HG02840 (cell line): ENCODE results near the gene IL6R.

Source experiments
- ATAC-seq: cut with Tn5 transposase; IDR thresholded peaks from one replicate; pipeline ENCODE4 v1.9.1; 2021; ENCODE audit warnings: mild to moderate bottlenecking, moderate library complexity, moderate number of reproducible peaks; ENCODE audit not compliant: unreplicated experiment, low FRiP score

The IL6R gene

DNA sequence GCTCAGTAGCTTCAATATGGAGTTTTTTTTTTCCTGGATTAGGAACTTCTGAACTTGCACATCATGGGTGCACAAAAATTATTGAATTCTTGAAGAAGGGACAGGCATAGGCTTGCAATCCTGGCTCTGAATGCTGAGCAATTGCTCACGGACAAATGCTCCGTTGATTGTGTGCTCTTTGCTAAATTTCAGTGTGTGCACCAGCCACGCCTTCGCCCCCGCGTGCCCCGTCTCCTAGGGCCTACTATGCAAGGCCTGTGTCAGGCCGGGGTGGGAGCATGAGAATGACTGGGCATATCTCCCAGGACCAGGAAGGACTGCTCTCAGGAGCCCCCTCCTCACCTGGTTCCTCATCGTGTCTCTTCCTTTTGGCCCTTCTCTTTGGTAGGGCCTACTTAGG is 17.4 kb downstream of the IL6R start:
- ATAC-seq: no peak

DNA sequence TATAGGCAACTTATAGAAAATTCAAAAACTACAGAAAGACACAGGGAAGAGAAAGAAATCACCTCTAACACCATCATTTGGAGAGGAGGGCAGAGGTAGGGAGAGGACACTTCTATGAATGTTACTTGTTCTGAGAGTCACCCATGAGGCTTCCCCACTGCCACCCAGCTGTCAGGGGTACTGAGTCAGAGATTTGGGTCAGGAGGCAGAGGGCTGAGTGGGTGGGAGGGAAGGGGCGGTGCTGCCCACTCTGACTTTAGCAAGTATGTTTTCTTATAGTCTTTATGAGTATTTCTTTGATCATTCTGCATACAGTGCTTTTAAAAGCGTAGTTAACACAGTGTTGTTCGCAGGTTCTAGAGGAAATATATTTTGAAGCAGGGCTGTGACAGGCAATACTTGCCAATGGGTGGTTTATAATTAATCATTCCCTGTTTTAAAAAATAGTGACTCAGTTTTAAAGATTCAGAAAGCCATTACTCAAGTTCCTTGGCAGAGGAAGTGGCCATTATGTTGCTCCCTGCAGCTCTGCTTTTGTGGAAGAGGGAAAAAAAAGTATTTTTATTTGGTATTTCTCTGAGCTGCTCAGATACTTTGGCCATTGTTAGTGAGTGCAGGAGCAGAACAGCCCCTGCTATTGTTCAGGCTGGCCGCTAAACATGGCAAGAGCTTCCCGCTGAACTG is 18.3 kb downstream of the IL6R start:
- no peak for ATAC-seq

DNA sequence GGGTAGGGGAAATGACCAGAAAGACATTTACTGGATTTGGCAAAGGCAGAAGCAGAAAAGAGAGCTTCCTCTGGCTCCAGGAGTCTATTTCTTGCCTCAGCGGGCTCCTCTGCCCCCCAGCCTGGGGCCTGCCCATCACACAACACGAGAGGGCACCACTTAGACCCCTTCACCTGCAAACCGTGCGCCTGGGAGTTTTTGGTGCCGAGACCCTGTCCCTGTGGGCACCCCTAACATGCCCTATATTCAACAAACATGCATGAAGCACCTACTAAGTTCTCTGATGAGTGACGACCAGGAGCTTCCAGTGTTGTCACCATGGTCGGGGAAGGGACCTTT is 18.8 kb downstream of the IL6R start:
- ATAC-seq: no peak

DNA sequence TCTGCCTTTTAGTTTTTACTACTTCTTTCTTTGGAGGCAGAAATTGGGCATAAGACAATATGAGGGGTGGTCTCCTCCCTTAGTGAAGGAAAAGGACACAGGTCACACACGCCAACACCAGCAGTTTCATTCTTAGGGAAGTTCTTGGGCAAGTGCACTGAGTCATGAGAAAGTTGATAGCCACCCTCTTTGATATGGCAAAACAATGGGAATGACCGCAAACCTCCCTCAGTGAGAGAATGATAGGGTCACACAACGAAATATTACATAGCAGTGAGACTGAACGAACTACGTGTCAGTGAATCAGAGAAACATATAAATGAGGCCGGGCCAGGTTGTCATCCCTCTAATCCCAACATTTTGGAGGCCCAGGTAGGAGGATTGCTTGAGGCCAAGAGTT is 20.0 kb downstream of the IL6R start:
- ATAC-seq: no peak

DNA sequence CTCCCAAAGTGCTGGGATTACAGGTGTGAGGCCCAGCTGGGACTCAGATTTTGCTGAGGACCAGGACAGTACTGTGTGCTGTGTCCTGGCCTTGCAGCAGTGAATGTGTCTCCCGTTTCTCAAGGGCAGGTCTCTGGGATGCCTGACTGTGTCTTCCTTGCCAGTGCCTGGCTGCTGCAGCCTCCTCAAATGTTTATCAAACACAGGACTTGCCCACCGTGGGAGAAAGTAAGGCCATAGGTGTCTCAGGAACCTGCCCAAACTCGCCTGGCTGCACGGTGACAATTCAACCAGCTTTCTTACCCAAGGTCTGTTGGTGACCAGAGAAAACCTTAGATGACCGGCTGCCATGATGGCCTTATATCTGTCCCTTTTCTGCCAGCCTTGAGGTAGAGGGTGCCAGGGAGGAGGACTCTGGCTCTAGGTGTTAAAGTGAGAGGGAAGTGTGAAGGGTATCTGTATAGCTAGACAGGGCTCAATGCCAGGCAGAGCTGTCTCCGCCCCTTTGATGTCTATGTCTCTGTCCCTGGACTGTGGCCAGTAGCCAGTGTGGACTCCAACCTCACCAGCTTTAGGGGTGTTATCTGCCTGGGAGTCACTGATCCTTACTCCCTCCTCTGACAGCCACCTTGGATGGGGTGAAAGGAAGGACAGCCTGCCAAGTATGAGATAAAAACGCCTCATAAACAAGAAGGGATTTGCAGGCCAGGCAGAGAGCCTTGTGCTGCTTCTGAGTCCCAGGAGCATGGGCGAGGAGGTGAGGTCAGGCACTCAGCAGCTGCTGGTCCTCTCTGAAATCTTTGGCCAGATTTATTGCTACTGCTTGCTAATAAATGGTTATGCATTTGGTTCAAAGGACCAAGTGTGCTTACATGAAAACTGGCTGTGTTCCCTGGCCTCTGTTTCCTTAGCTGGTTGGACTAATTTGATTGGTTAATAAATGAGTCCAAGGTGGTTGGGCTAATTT is 22.3 kb downstream of the IL6R start:
- no peak for ATAC-seq

DNA sequence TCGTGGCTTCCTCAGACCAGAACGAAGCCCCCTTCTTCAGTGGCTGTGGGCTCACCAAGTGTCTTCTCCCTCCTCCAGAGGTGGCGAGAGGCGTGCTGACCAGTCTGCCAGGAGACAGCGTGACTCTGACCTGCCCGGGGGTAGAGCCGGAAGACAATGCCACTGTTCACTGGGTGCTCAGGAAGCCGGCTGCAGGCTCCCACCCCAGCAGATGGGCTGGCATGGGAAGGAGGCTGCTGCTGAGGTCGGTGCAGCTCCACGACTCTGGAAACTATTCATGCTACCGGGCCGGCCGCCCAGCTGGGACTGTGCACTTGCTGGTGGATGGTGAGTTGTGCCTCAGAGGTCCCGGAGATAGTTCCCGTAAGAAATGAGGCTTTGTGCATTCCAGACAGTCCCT is 24.0 kb downstream of the IL6R start:
- no peak for ATAC-seq

DNA sequence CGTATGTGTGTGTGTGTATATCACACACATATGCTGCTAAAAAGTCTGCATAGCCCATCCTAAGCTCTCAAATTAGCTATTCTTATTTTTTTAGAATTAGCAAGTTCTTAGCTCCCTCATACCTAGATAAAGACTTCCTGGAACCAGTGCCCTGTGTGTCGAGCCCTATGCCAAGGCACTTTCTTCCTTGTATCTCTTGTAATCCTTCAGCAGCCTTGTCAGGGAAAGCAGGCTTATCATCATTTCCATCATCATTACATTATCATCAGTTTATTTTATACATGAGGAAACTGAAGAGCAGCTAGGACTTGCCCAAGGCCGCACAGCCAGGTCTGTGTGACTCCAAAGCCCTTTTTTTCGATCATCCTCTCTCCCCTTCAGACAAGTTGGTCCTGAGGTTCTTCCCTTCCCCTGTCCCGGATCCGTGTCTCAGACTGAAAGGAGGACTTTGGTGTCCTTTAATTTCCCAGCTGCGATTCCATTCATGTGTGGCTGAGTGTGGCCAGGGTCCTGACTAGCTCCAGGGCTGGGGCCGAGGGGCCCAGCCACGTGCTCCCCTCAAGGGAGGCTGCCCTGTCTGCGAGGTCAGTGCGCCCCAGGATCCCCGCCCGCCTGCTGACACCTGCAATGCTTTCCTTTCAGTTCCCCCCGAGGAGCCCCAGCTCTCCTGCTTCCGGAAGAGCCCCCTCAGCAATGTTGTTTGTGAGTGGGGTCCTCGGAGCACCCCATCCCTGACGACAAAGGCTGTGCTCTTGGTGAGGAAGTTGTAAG is 24.9 kb downstream of the IL6R start:
- no peak for ATAC-seq

DNA sequence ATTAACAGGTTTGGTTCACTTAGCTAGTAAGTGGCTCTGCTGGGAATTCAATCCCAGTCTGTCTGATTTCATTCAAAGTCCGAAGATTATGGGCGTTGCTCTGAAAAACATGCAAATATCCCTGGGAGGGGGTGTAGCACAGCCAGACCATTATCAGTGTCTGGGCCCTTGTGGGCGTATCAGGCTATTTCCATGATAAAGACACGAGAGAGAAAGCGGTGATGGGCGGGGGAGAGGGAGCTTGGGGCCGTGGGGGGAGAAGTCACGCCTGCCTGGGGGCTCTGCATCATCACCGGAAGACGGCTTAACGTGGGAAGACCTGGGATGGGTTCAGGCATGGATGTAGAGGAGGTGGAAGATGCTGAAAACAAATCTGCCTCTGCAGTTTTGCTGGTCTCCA is 25.8 kb downstream of the IL6R start:
- no peak for ATAC-seq

DNA sequence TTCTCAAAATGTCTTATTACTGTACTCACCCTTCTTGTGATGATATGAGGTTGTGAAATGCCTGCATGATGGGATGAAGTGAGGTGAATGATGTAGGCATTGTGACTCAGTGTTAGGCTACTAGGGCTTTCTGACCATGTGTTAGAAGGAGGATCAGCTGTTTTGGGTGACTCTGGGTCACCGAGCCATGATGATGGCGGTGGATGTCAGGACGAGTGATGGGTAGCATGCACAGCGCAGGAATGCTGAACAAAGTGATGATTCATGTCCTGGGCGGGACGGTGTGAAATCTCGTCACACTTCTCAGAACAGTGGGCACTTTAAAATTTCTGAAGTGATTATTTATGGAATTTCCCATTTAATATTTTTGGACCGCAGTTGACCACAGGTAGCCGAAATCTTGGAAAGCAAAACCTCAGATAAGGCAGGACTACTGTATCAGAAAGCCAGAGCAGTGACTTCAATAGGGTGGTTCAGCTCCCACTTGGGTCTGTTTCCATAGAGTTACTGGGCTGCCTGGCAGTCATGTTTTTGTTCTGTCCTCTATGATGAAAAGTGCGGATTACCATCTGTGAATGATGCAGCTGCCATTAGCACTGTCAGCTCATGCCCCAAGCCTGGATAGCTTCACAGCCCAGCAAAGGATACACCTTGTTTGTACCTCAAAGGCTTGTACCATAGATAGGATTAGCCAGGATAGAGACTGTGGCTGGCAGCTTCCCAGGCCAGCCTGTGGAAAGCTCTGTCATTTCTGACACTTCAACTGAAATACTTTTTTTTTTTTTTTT is 26.6 kb downstream of the IL6R start:
- ATAC-seq: no peak

DNA sequence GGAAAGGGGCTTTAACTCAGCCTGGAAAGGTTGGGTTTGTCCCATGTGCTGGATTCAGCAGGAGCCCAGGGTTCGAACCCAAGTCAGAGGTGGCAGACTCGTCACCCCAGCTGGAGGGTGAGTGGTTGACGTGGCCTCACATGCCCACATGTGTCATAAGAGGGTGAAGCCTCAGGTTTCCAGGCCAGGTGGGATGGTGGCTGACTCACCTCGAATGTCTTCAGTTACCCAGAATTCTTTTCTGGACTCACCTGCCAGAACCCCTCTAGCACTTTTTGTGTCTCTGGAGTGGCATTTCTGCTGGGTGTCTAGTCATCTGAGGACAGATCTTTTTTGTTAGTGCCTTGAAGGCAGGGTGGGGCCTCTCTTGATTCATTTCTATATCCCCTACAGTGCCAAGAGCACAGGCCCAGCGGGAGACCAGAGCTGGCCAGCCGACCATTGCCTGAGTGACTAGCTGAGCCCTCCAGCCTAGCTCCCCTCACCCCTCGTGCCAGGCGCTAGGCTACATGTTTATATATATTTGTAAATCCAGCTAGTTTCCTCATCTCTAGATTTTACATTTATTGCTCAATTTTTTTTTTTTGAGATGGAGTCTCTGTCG is 28.1 kb downstream of the IL6R start:
- ATAC-seq: no peak

DNA sequence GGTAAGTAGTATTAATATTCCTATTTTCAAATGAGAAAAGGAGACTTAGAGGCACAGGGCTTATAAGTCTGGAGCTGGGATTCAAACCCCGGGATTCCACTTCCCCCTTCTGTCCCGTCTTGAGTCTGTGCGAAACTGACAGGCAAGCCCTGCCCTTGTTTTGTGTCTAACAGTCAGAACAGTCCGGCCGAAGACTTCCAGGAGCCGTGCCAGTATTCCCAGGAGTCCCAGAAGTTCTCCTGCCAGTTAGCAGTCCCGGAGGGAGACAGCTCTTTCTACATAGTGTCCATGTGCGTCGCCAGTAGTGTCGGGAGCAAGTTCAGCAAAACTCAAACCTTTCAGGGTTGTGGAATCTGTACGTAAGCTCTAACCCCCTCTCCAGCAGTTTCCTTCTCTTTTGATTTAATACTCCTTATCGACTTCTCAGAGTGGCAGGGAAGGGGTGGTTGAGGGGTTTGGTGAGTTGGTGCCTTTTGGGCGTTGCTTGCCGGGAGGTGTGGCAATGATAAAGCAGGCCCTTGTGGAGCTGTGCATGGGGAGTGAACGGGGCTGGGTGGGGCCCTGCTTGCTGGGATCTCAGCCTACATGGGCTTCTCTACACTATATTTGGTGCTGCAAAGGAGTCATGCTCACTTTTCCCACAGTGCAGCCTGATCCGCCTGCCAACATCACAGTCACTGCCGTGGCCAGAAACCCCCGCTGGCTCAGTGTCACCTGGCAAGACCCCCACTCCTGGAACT is 29.4 kb downstream of the IL6R start:
- no peak for ATAC-seq

DNA sequence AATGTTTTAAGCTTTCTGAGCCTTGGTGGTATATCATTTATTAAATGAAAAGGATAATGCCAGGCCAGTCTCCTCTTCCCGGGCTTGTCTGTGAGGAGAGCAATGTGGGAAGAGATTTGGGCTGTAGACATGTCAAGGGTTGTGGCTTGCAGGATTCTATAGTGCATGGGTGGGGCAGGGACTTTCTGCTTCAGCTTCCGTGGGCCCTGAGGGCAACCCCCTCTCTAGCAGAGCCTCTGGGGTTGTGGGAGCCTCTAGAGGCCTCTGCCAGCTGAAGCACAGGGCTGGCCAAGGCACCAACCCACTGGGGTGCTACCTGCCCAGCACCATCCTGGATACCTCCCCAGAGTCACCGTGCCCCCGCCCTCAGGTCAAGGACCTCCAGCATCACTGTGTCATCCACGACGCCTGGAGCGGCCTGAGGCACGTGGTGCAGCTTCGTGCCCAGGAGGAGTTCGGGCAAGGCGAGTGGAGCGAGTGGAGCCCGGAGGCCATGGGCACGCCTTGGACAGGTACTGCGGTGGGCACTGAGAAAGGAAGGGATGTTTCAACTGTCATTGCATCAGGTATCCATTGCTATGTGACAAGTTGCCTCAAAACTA is 30.6 kb downstream of the IL6R start:
- no peak for ATAC-seq

DNA sequence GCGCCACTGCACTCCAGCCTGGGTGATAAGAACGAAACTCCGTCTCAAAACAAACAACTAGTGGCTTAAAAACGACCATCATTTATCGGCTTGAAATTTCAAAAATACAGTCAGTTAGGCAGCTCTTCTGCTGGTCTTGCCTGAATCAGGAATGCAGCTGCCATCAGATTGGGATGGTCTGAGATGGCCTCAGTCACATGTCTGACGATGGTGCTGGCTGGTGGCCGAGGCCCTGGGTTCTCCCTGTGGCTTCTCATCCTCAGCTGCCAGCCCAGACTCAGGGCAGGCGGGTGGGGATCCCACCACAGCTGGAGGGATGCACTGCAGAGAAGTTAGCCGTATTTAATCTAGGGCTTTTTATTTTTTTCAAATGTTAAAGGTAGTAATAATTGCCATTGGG is 31.3 kb downstream of the IL6R start:
- no peak for ATAC-seq

DNA sequence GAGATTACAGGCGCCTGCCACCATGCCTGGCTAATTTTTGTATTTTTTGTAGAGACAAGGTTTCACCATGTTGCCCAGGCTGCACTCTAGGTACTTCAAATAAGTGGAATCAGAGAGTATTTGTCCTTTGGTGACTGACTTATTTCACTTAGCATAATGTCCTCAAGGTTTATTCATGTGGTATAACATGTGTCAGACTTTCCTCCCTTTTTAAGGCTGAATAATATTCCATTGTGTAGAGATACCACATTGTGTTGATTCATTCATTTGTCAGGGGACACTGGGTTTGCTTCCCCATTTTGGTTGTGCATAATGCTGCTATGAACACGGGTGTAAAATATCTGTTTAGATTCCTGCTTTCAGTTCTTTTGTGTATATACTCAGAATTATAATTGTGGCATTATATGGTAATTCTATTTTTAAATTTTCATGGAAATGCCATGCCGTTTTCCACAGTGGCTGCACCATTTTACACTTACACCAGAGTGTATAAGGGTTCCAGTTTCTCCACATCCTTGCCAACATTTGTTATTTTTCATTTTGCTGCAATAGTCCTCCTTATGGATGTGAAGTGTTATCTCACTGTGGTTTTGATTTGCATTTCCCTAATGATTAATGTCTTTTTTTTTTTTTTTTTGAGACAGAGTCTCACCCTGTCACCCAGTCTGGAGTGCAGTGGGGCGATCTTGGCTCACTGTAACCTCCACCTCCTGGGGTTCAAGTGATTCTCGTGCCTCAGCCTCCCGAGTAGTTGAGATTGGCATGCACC is 35.1 kb downstream of the IL6R start:
- no peak for ATAC-seq

DNA sequence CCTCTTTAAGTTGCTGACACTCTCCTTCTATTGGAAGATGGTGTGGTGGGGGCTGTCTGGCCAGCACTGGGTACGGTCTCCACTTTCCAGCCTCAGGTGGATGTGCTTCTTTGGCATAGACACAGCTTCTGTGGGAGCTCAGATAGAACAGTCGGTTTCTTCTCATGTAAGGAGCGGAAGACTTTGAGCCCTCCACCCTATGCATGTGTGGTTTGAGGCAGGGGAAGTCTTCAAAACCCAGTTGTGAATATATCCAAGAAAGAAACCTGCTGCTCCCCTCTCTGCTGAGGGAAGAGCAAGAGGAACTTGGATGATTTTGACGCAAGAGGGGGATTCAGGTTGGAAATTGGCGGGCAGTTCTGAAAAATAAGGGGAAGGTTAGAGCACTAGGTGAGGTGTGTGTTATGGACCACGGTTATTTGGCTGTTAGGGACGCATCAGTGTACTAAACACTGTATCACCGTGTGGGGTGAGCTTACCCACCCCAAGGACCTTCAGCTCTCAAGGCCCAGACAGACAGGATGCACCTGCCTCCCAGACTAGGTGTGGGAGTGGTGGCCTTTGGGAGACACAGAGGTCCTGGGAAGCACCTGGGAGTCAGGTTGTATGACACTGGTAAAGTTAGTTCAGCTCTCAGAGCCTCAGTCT is 36.2 kb downstream of the IL6R start:
- no peak for ATAC-seq

DNA sequence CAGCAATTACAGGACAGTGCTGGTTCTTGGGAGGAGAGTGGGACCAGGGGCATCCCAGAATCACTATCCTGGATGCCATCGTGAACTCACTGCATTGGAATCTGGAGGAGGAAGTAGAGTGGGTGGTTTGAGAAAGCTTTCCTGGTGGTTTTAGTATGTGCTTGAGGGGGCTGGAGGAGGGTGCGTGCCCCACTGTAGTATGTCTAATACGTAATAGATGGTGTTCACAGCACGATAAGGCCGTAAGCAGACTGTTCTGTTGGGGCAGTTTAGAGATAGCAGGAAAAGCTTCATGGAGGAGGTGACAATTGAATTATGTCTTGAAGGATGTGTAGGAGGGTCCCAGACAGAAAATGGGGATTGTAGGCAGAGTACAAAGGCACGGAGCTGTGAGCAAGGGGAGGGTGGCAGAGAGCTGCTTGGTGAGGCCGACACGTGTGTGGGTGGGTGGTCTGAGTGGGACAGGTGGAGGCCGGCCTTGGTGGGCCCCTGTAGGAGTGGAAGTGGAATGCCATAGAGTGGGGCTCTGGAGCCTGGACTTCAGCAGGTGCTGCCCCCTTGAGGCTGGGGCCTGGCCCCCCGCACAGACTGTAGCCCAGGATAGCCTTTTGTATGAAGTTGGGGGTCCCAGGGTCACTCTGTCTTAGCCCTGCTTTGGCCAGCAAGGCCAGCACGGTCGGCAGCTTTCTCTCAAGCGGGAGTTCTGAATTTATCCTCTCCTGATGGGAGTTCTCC is 37.0 kb downstream of the IL6R start:
- ATAC-seq: no peak
